Naive thymus-derived CD4-positive, alpha-beta T cell (primary cell): ENCODE results near the gene NGEF. TPM values are rescaled to one million over a fixed set of nuclear protein-coding genes. Genes with fewer than 3 reads are reported as not detected.
"Not testable (repeated sequence)": the region's sequence is repeated elsewhere in the genome, so short reads cannot be mapped to it uniquely, and the experiment has no call there.

ENCODE experiments used
- ATAC-seq: fragments of 150-1000 bp; cut with Tn5 transposase; 2 replicates; pipeline ENCODE4 v1.10.0; 2021; ENCODE audit warnings: mild to moderate bottlenecking, moderate library complexity
- CTCF ChIA-PET: fragments of 350-600 bp; sonication (Branson Sonifier 250); formaldehyde crosslinking; loops from one replicate; lab custom pipeline; 2021; ENCODE audit warnings: antibody characterized with exemption; lab: Charles Lee
- POLR2A ChIA-PET: fragments of 350-600 bp; sonication (Branson Sonifier 250); formaldehyde crosslinking; loops from one replicate; lab custom pipeline; 2021; ENCODE audit warnings: antibody characterized with exemption, inconsistent platforms; lab: Charles Lee
- DNase-seq, 9 donors: peaks; one replicate each; pipeline versions ENCODE4 v3.0.0 to v3.0.0-alpha.2; 2020 to 2022; ENCODE audit warnings: mixed read lengths in 1 of 9
- H3K27ac ChIP-seq: one replicate; pipeline ENCODE4 v1.7.0; 2013; ENCODE audit warnings: mild to moderate bottlenecking, low read depth, low read length, moderate library complexity
- H3K27me3 ChIP-seq, 2 donors: one replicate each; pipeline ENCODE4 v1.7.0; 2013; ENCODE audit warnings: low read length in 2 of 2, mild to moderate bottlenecking in 2 of 2, moderate library complexity in 2 of 2; ENCODE audit not compliant: control insufficient read depth in 2 of 2, insufficient read depth in 2 of 2
- H3K36me3 ChIP-seq, 3 experiments: 1 replicate in 2 of 3; 2 replicates in 1 of 3; pipeline ENCODE4 v1.7.0; 2013; ENCODE audit warnings: low read length in 3 of 3, mild to moderate bottlenecking in 3 of 3, moderate library complexity in 1 of 3; ENCODE audit not compliant: insufficient read depth in 3 of 3, control insufficient read depth in 2 of 3
- H3K4me1 ChIP-seq, 2 donors: one replicate each; pipeline ENCODE4 v1.7.0; 2013; ENCODE audit warnings: low read length in 2 of 2, mild to moderate bottlenecking in 2 of 2, moderate library complexity in 1 of 2; ENCODE audit not compliant: control insufficient read depth in 2 of 2, insufficient read depth in 2 of 2
- H3K4me3 ChIP-seq: 2 replicates; pipeline ENCODE4 v1.7.0; 2013; ENCODE audit warnings: mild to moderate bottlenecking, low read length
- H3K9me3 ChIP-seq, 3 experiments: 1 replicate in 2 of 3; 2 replicates in 1 of 3; pipeline ENCODE4 v1.7.0; 2013; ENCODE audit warnings: low read length in 3 of 3; ENCODE audit not compliant: control insufficient read depth in 2 of 3
- H3K27ac Mint-ChIP-seq, 9 donors: one replicate each; pipeline ENCODE4 v1.8.0; 2020 to 2022; ENCODE audit warnings: mixed read lengths in 9 of 9, mild to moderate bottlenecking in 8 of 9, moderate library complexity in 5 of 9, inconsistent platforms in 2 of 9
- H3K27me3 Mint-ChIP-seq, 5 donors: one replicate each; pipeline ENCODE4 v1.8.0; 2021 to 2022; ENCODE audit warnings: mixed read lengths in 5 of 5, mild to moderate bottlenecking in 1 of 5
- H3K36me3 Mint-ChIP-seq, 5 donors: one replicate each; pipeline ENCODE4 v1.8.0; 2020 to 2022; ENCODE audit warnings: mixed read lengths in 5 of 5, mild to moderate bottlenecking in 3 of 5, inconsistent platforms in 1 of 5
- H3K4me1 Mint-ChIP-seq, 7 donors: one replicate each; pipeline ENCODE4 v1.8.0; 2020 to 2022; ENCODE audit warnings: mixed read lengths in 7 of 7, mild to moderate bottlenecking in 3 of 7, inconsistent platforms in 1 of 7
- H3K4me3 Mint-ChIP-seq, 10 donors: one replicate each; pipeline ENCODE4 v1.8.0; 2020 to 2022; ENCODE audit warnings: mild to moderate bottlenecking in 10 of 10, mixed read lengths in 10 of 10, moderate library complexity in 6 of 10, inconsistent platforms in 2 of 10
- H3K9me3 Mint-ChIP-seq, 11 donors: one replicate each; pipeline ENCODE4 v1.8.0; 2020 to 2022; ENCODE audit warnings: mixed read lengths in 11 of 11, mild to moderate bottlenecking in 4 of 11, inconsistent platforms in 1 of 11, moderate library complexity in 1 of 11
- intact Hi-C, 2 donors: fragments of 100-400 bp; cut with micrococcal nuclease; formaldehyde crosslinking; loops; one replicate each; pipeline ENCODE4 v1.15.1; 2023
- polyA plus RNA-seq, 2 donors: library from polyadenylated mRNA; unstranded; fragments of 300-500 nt; fragmentation: Illumina TruSeq; gene quantifications; one replicate each; pipeline ENCODE4 v1.2.3, GENCODE V29; 2021
- total RNA-seq, 6 experiments: library from RNA in 5 of 6; stranded (reverse) in 5 of 6; gene quantifications; 1 replicate in 5 of 6; 2 replicates in 1 of 6; pipeline ENCODE4 v1.2.3 and lab custom pipeline; 2021 to 2026

NGEF gene
- total and polyA plus RNA-seq, 7 experiments from 2014 or later, result not detected

DNA sequence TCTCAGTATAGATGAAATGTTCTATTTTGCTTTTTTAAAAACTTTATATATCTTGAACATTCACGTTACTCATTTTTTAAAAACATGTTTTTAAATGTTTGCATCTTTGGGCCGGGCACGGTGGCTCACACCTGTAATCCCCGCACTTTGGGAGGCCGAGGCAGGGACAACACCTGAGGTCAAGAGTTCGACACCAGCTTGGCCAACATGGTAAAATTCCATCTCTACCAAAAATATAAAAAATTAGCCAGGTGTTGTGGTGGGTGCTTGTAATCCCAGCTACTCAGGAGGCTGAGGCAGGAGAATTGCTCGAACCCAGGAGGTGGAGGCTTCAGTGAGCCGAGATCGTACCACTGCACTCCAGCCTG lies 105.4 kb downstream of the NGEF start:
- Mint-ChIP-seq H3K36me3 (peaks cover 0 to 14% (median 0%) of the 10 kb centered on the region in 5 donors), H3K27me3 (peaks cover 19 to 32% (median 29%) of the 10 kb centered on the region in 5 donors), H3K9me3 (peaks cover 0 to 27% (median 13%) of the 10 kb centered on the region in 11 donors)
- H3K4me3 ChIP-seq, ATAC-seq, CTCF ChIA-PET, DNase-seq, POLR2A ChIA-PET, H3K27ac Mint-ChIP-seq, H3K4me1 Mint-ChIP-seq, H3K9me3 ChIP-seq, H3K4me1 ChIP-seq, H3K4me3 Mint-ChIP-seq, H3K27ac ChIP-seq, H3K36me3 ChIP-seq, intact Hi-C loops, H3K27me3 ChIP-seq: not testable (repeated sequence)

- H3K27ac Mint-ChIP-seq, POLR2A ChIA-PET, intact Hi-C loops, H3K4me3 ChIP-seq, H3K27ac ChIP-seq, H3K36me3 ChIP-seq, DNase-seq, H3K27me3 ChIP-seq, H3K9me3 ChIP-seq, CTCF ChIA-PET, H3K4me1 ChIP-seq, ATAC-seq, H3K4me1 Mint-ChIP-seq, H3K4me3 Mint-ChIP-seq: not testable (repeated sequence)
- Mint-ChIP-seq H3K27me3 (peaks cover 19 to 26% (median 25%) of the 10 kb centered on the region in 5 donors), H3K36me3 (peaks cover 0 to 14% (median 0%) of the 10 kb centered on the region in 5 donors), H3K9me3 (peaks cover 0 to 21% (median 12%) of the 10 kb centered on the region in 11 donors)
These were observed 106.0 kb downstream of the NGEF start for GRCh38 chr2:232906867-232907717.

GRCh38 chr2:232903989-232904388 lies 109.1 kb downstream of the NGEF start:
- no peak overlapping the region for H3K27ac ChIP-seq
- no peak overlapping the region for H3K4me3 ChIP-seq
- no peaks in the 10 kb centered on the region for H3K4me1 ChIP-seq
- no peaks in the 10 kb centered on the region for H3K36me3 ChIP-seq
- no peak for DNase-seq
- H3K9me3 ChIP-seq, result no peaks in the 10 kb centered on the region
- H3K4me1 Mint-ChIP-seq, result no peaks in the 10 kb centered on the region
- ChIA-PET CTCF (no interaction called here), POLR2A (no interaction called here)
- H3K27me3 ChIP-seq, result no peaks in the 10 kb centered on the region
- intact Hi-C loops, result no loop called here
- no peak overlapping the region for H3K4me3 Mint-ChIP-seq
- no peaks in the 10 kb centered on the region for H3K36me3 Mint-ChIP-seq
- ATAC-seq, result no peak
- H3K27me3 Mint-ChIP-seq, result peaks cover 1 to 6% (median 4%) of the 10 kb centered on the region in 5 donors
- H3K27ac Mint-ChIP-seq, result no peak overlapping the region
- no peaks in the 10 kb centered on the region for H3K9me3 Mint-ChIP-seq

DNA sequence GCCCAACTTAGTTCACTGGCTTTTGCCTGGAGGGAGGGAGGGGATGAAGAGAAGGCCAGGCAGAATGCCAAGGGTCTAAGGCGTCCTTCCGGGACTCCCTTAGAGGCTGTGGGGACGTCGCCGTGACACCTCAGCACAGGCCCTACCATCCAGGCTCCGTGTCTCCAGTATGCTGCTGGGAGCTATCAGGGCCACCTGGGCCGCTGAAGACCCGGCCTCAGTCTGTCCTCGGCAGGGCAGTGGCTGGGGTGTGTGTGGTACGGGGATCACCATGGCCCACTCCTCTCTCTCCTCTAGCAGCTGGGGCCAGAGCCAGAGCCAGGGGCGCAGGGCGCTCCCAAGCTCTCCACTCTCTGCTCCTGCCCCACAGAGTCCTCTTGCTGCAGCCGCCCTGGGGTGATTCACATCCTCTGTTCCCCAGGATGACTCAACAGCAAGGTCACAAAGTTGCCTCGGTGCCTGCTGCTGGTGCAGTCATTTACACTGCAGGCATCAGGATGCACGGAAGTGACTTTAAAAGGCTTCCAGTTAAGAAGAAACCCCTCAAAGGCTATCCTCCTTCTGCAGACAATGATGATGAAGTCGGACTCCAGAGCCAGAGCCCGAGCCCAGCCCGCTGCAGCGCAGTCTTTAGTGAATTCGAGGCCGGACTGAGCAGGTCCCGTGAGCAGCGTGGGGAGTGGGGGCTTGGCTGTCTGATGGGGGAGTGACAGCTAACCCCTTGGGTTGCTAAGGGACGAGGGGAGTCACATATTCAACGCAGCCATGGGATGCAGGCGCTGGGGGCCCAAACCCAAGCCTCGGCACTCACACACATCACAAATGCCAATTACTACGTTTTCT lies 111.1 kb downstream of the NGEF start:
- no peaks in the 10 kb centered on the region for H3K27me3 Mint-ChIP-seq
- DNase-seq (no peak), ATAC-seq (peak; percentile 52)
- no peaks in the 10 kb centered on the region for H3K36me3 ChIP-seq
- no peak overlapping the region for H3K27ac Mint-ChIP-seq
- no peaks in the 10 kb centered on the region for H3K4me1 Mint-ChIP-seq
- no peaks in the 10 kb centered on the region for H3K4me1 ChIP-seq
- no peaks in the 10 kb centered on the region for H3K36me3 Mint-ChIP-seq
- H3K27me3 ChIP-seq, result no peaks in the 10 kb centered on the region
- no peaks in the 10 kb centered on the region for H3K9me3 ChIP-seq
- intact Hi-C loops, result no loop called here
- H3K4me3 ChIP-seq, result no peak overlapping the region
- no peaks in the 10 kb centered on the region for H3K9me3 Mint-ChIP-seq
- H3K4me3 Mint-ChIP-seq, result no peak overlapping the region
- POLR2A ChIA-PET, result no interaction called here
- no peak overlapping the region for H3K27ac ChIP-seq
- CTCF ChIA-PET, result no interaction called here

GRCh38 chr2:232900811-232901735 lies 112.0 kb downstream of the NGEF start:
- H3K36me3 Mint-ChIP-seq, result no peaks in the 10 kb centered on the region
- no peak for DNase-seq
- CTCF ChIA-PET, result no interaction called here
- Histone ChIP-seq H3K36me3 (no peaks in the 10 kb centered on the region), H3K9me3 (no peaks in the 10 kb centered on the region), H3K27ac (no peak overlapping the region), H3K4me1 (no peaks in the 10 kb centered on the region), H3K27me3 (no peaks in the 10 kb centered on the region), H3K4me3 (no peak overlapping the region)
- no peaks in the 10 kb centered on the region for H3K9me3 Mint-ChIP-seq
- POLR2A ChIA-PET, result no interaction called here
- intact Hi-C loops, result no loop called here
- no peak overlapping the region for H3K4me3 Mint-ChIP-seq
- no peaks in the 10 kb centered on the region for H3K27me3 Mint-ChIP-seq
- peaks cover 0 to under 1% (median 0%) of the 10 kb centered on the region in 7 donors for H3K4me1 Mint-ChIP-seq
- no peak for ATAC-seq
- no peak overlapping the region for H3K27ac Mint-ChIP-seq
